ENCODE measurements around the gene ALG14. TPM values are rescaled to one million over a fixed set of nuclear protein-coding genes. Genes with fewer than 3 reads are reported as not detected.
"Not testable (repeated sequence)": the region's sequence is repeated elsewhere in the genome, so short reads cannot be mapped to it uniquely, and the experiment has no call there.

Gene ALG14
- polyA plus RNA-seq, 2 donors: 0.88 to 1.3 TPM

GRCh38 chr1:95004013-95004412, 68.7 kb downstream of the ALG14 start:
- H3K4me1 ChIP-seq (ENCODE audit: control insufficient read depth in 2 of 2, insufficient read depth in 2 of 2, low read length in 1 of 2): peaks cover 0 to 4% of the 10 kb centered on the region in 2 donors
- H3K36me3 ChIP-seq (ENCODE audit: control insufficient read depth in 2 of 2, insufficient read depth in 2 of 2, low read length in 1 of 2): no peaks in the 10 kb centered on the region
- no peak overlapping the region for H3K4me3 ChIP-seq (ENCODE audit: low read depth in 1 of 2, low read length in 2 of 2)
- H3K27me3 ChIP-seq (ENCODE audit: control insufficient read depth in 1 of 2, insufficient read depth in 2 of 2, low read length in 2 of 2): no peaks in the 10 kb centered on the region
- no peaks in the 10 kb centered on the region for H3K9me3 ChIP-seq (ENCODE audit: control insufficient read depth in 2 of 2, insufficient read depth in 1 of 2, low read depth in 1 of 2, low read length in 1 of 2)
- WGBS, 2 donors: 80 to 93% methylated on average over 7 of the region's 7 CpGs
- no peak overlapping the region for H3K27ac ChIP-seq (ENCODE audit: low read depth in 2 of 2, low read length in 1 of 2)

- Histone ChIP-seq H3K9me3 (ENCODE audit: control insufficient read depth in 2 of 2, insufficient read depth in 1 of 2, low read depth in 1 of 2, low read length in 1 of 2) (no peaks in the 10 kb centered on the region), H3K4me3 (ENCODE audit: low read depth in 1 of 2, low read length in 2 of 2) (no peak overlapping the region), H3K27ac (ENCODE audit: low read depth in 2 of 2, low read length in 1 of 2) (no peak overlapping the region), H3K27me3 (ENCODE audit: control insufficient read depth in 1 of 2, insufficient read depth in 2 of 2, low read length in 2 of 2) (no peaks in the 10 kb centered on the region), H3K4me1 (ENCODE audit: control insufficient read depth in 2 of 2, insufficient read depth in 2 of 2, low read length in 1 of 2) (peaks cover 0 to 4% of the 10 kb centered on the region in 2 donors), H3K36me3 (ENCODE audit: control insufficient read depth in 2 of 2, insufficient read depth in 2 of 2, low read length in 1 of 2) (no peaks in the 10 kb centered on the region)
- 75 to 80% methylated on average over 4 of the region's 4 CpGs for WGBS, 2 donors
Observed at GRCh38 chr1:95003433-95003738, 69.4 kb downstream of the ALG14 start.

GRCh38 chr1:95002540-95003432, 70.0 kb downstream of the ALG14 start:
- Histone ChIP-seq H3K27me3 (ENCODE audit: control insufficient read depth in 1 of 2, insufficient read depth in 2 of 2, low read length in 2 of 2) (no peaks in the 10 kb centered on the region), H3K36me3 (ENCODE audit: control insufficient read depth in 2 of 2, insufficient read depth in 2 of 2, low read length in 1 of 2) (no peaks in the 10 kb centered on the region), H3K4me3 (ENCODE audit: low read depth in 1 of 2, low read length in 2 of 2) (no peak overlapping the region), H3K27ac (ENCODE audit: low read depth in 2 of 2, low read length in 1 of 2) (peak overlapping the region in 1 of 2 donors; percentile 19), H3K4me1 (ENCODE audit: control insufficient read depth in 2 of 2, insufficient read depth in 2 of 2, low read length in 1 of 2) (peaks cover 0 to 4% of the 10 kb centered on the region in 2 donors), H3K9me3 (ENCODE audit: control insufficient read depth in 2 of 2, insufficient read depth in 1 of 2, low read depth in 1 of 2, low read length in 1 of 2) (no peaks in the 10 kb centered on the region)
- WGBS, 2 donors: 43 to 47% methylated on average over 8 of the region's 8 CpGs

GRCh38 chr1:95002164-95002539, 70.6 kb downstream of the ALG14 start:
- H3K4me1 ChIP-seq (ENCODE audit: control insufficient read depth in 2 of 2, insufficient read depth in 2 of 2, low read length in 1 of 2): peaks cover 0 to under 1% of the 10 kb centered on the region in 2 donors
- H3K4me3 ChIP-seq (ENCODE audit: low read depth in 1 of 2, low read length in 2 of 2): no peak overlapping the region
- H3K9me3 ChIP-seq (ENCODE audit: control insufficient read depth in 2 of 2, insufficient read depth in 1 of 2, low read depth in 1 of 2, low read length in 1 of 2): no peaks in the 10 kb centered on the region
- no peak overlapping the region for H3K27ac ChIP-seq (ENCODE audit: low read depth in 2 of 2, low read length in 1 of 2)
- H3K36me3 ChIP-seq (ENCODE audit: control insufficient read depth in 2 of 2, insufficient read depth in 2 of 2, low read length in 1 of 2): no peaks in the 10 kb centered on the region
- 74 to 78% methylated on average over 5 of the region's 5 CpGs for WGBS, 2 donors
- H3K27me3 ChIP-seq (ENCODE audit: control insufficient read depth in 1 of 2, insufficient read depth in 2 of 2, low read length in 2 of 2): no peaks in the 10 kb centered on the region

GRCh38 chr1:94999456-95000131, 73.2 kb downstream of the ALG14 start:
- Histone ChIP-seq H3K27me3 (ENCODE audit: control insufficient read depth in 1 of 2, insufficient read depth in 2 of 2, low read length in 2 of 2) (no peaks in the 10 kb centered on the region), H3K36me3 (ENCODE audit: control insufficient read depth in 2 of 2, insufficient read depth in 2 of 2, low read length in 1 of 2) (no peaks in the 10 kb centered on the region), H3K4me3 (ENCODE audit: low read depth in 1 of 2, low read length in 2 of 2) (no peak overlapping the region), H3K27ac (ENCODE audit: low read depth in 2 of 2, low read length in 1 of 2) (no peak overlapping the region), H3K4me1 (ENCODE audit: control insufficient read depth in 2 of 2, insufficient read depth in 2 of 2, low read length in 1 of 2) (no peaks in the 10 kb centered on the region), H3K9me3 (ENCODE audit: control insufficient read depth in 2 of 2, insufficient read depth in 1 of 2, low read depth in 1 of 2, low read length in 1 of 2) (no peaks in the 10 kb centered on the region)
- 85 to 86% methylated on average over 4 of the region's 4 CpGs for WGBS, 2 donors

- H3K4me3 ChIP-seq (ENCODE audit: low read depth in 1 of 2, low read length in 2 of 2): no peak overlapping the region
- no peaks in the 10 kb centered on the region for H3K27me3 ChIP-seq (ENCODE audit: control insufficient read depth in 1 of 2, insufficient read depth in 2 of 2, low read length in 2 of 2)
- no peaks in the 10 kb centered on the region for H3K36me3 ChIP-seq (ENCODE audit: control insufficient read depth in 2 of 2, insufficient read depth in 2 of 2, low read length in 1 of 2)
- H3K27ac ChIP-seq (ENCODE audit: low read depth in 2 of 2, low read length in 1 of 2): no peak overlapping the region
- H3K4me1 ChIP-seq (ENCODE audit: control insufficient read depth in 2 of 2, insufficient read depth in 2 of 2, low read length in 1 of 2): no peaks in the 10 kb centered on the region
- WGBS, 2 donors: 65 to 76% methylated on average over 2 of the region's 2 CpGs
- no peaks in the 10 kb centered on the region for H3K9me3 ChIP-seq (ENCODE audit: control insufficient read depth in 2 of 2, insufficient read depth in 1 of 2, low read depth in 1 of 2, low read length in 1 of 2)
Observed at GRCh38 chr1:94998748-94999147, 74.0 kb downstream of the ALG14 start.

GRCh38 chr1:94998114-94998513, 74.6 kb downstream of the ALG14 start:
- no peaks in the 10 kb centered on the region for H3K9me3 ChIP-seq (ENCODE audit: control insufficient read depth in 2 of 2, insufficient read depth in 1 of 2, low read depth in 1 of 2, low read length in 1 of 2)
- H3K27me3 ChIP-seq (ENCODE audit: control insufficient read depth in 1 of 2, insufficient read depth in 2 of 2, low read length in 2 of 2): no peaks in the 10 kb centered on the region
- H3K4me3 ChIP-seq (ENCODE audit: low read depth in 1 of 2, low read length in 2 of 2): no peak overlapping the region
- no peaks in the 10 kb centered on the region for H3K36me3 ChIP-seq (ENCODE audit: control insufficient read depth in 2 of 2, insufficient read depth in 2 of 2, low read length in 1 of 2)
- H3K27ac ChIP-seq (ENCODE audit: low read depth in 2 of 2, low read length in 1 of 2): peak overlapping the region in 1 of 2 donors; percentile 63
- no peaks in the 10 kb centered on the region for H3K4me1 ChIP-seq (ENCODE audit: control insufficient read depth in 2 of 2, insufficient read depth in 2 of 2, low read length in 1 of 2)
- 90 to 96% methylated on average over 3 of the region's 3 CpGs for WGBS, 2 donors

GRCh38 chr1:94995536-94995935, 77.2 kb downstream of the ALG14 start:
- not testable (repeated sequence) for H3K9me3 ChIP-seq (ENCODE audit: control insufficient read depth in 2 of 2, insufficient read depth in 1 of 2, low read depth in 1 of 2, low read length in 1 of 2); H3K27me3 ChIP-seq (ENCODE audit: control insufficient read depth in 1 of 2, insufficient read depth in 2 of 2, low read length in 2 of 2); H3K4me1 ChIP-seq (ENCODE audit: control insufficient read depth in 2 of 2, insufficient read depth in 2 of 2, low read length in 1 of 2); H3K27ac ChIP-seq (ENCODE audit: low read depth in 2 of 2, low read length in 1 of 2); H3K4me3 ChIP-seq (ENCODE audit: low read depth in 1 of 2, low read length in 2 of 2); H3K36me3 ChIP-seq (ENCODE audit: control insufficient read depth in 2 of 2, insufficient read depth in 2 of 2, low read length in 1 of 2)
- 74 to 83% methylated on average over 6 of the region's 6 CpGs for WGBS, 2 donors

- Histone ChIP-seq H3K36me3 (ENCODE audit: control insufficient read depth in 2 of 2, insufficient read depth in 2 of 2, low read length in 1 of 2) (no peaks in the 10 kb centered on the region), H3K27ac (ENCODE audit: low read depth in 2 of 2, low read length in 1 of 2) (no peak overlapping the region), H3K9me3 (ENCODE audit: control insufficient read depth in 2 of 2, insufficient read depth in 1 of 2, low read depth in 1 of 2, low read length in 1 of 2) (no peaks in the 10 kb centered on the region), H3K4me3 (ENCODE audit: low read depth in 1 of 2, low read length in 2 of 2) (no peak overlapping the region), H3K27me3 (ENCODE audit: control insufficient read depth in 1 of 2, insufficient read depth in 2 of 2, low read length in 2 of 2) (no peaks in the 10 kb centered on the region), H3K4me1 (ENCODE audit: control insufficient read depth in 2 of 2, insufficient read depth in 2 of 2, low read length in 1 of 2) (no peaks in the 10 kb centered on the region)
- 32 to 42% methylated on average over 2 of the region's 2 CpGs for WGBS, 2 donors
Observed at GRCh38 chr1:94994805-94995204, 77.9 kb downstream of the ALG14 start.

All from esophagus (tissue), 2 donors.